Nephron progenitor cell (in vitro differentiated cells): ENCODE measurements around the gene ZNF792.

ENCODE experiments used
- DNase-seq: peaks from one replicate; pipeline ENCODE4 v3.0.0; 2021
- H3K27ac Mint-ChIP-seq: 2 replicates; pipeline ENCODE4 v1.8.0; 2021; ENCODE audit warnings: mild to moderate bottlenecking, moderate library complexity, mixed read lengths
- H3K27me3 Mint-ChIP-seq: 2 replicates; pipeline ENCODE4 v1.8.0; 2021; ENCODE audit warnings: mild to moderate bottlenecking, low read depth, mixed read lengths; ENCODE audit not compliant: poor library complexity
- H3K36me3 Mint-ChIP-seq: 2 replicates; pipeline ENCODE4 v1.8.0; 2021; ENCODE audit warnings: low read depth, mixed read lengths
- H3K4me1 Mint-ChIP-seq: 2 replicates; pipeline ENCODE4 v1.8.0; 2021; ENCODE audit warnings: mixed read lengths
- H3K4me3 Mint-ChIP-seq: 2 replicates; pipeline ENCODE4 v1.8.0; 2021; ENCODE audit warnings: mild to moderate bottlenecking, moderate library complexity, mixed read lengths
- H3K9me3 Mint-ChIP-seq: 2 replicates; pipeline ENCODE4 v1.8.0; 2021; ENCODE audit warnings: mild to moderate bottlenecking, moderate library complexity, mixed read lengths
- TF ChIP-seq, protein P1 (sequence below): fragments of 200-600 bp; sonication (generic); IDR thresholded peaks from 2 replicates; pipeline ENCODE4 v1.5.0; 2021; ENCODE audit warnings: antibody characterized with exemption

Gene ZNF792

GRCh38 chr19:34943861-34944573, 20.0 kb downstream of the ZNF792 start:
- Mint-ChIP-seq H3K27me3 (peaks cover 6% of the 10 kb centered on the region), H3K4me1 (no peaks in the 10 kb centered on the region), H3K36me3 (peaks cover 84% of the 10 kb centered on the region), H3K9me3 (peaks cover 82% of the 10 kb centered on the region), H3K4me3 (no peak overlapping the region), H3K27ac (no peak overlapping the region)
- no peak for DNase-seq
- TF ChIP-seq, protein P1, sequence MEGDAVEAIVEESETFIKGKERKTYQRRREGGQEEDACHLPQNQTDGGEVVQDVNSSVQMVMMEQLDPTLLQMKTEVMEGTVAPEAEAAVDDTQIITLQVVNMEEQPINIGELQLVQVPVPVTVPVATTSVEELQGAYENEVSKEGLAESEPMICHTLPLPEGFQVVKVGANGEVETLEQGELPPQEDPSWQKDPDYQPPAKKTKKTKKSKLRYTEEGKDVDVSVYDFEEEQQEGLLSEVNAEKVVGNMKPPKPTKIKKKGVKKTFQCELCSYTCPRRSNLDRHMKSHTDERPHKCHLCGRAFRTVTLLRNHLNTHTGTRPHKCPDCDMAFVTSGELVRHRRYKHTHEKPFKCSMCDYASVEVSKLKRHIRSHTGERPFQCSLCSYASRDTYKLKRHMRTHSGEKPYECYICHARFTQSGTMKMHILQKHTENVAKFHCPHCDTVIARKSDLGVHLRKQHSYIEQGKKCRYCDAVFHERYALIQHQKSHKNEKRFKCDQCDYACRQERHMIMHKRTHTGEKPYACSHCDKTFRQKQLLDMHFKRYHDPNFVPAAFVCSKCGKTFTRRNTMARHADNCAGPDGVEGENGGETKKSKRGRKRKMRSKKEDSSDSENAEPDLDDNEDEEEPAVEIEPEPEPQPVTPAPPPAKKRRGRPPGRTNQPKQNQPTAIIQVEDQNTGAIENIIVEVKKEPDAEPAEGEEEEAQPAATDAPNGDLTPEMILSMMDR: no peak

DNA sequence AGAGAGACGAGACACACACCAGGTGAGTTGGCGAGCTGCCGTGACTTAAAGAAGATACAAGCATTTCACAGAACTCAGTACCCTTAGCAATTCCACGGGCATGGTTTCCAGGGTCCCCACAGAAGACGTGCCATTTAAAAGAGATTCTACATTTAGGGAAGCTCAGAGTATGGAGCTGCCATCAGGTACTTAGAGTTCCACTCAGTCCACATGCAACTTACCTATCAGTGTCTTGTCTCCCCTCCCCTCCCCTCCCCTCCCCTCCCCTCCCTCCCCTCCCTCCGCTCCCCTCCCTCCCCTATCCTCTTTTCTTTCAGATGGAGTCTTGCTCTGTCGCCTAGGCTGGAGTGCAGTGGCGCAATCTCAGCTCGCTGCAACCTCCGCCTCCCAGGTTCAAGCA, 25.1 kb downstream of the ZNF792 start:
- Mint-ChIP-seq H3K4me1 (no peaks in the 10 kb centered on the region), H3K27me3 (peaks cover 6% of the 10 kb centered on the region), H3K4me3 (no peak overlapping the region), H3K27ac (no peak overlapping the region), H3K36me3 (peaks cover 88% of the 10 kb centered on the region), H3K9me3 (peaks cover 54% of the 10 kb centered on the region)
- DNase-seq: no peak
- TF ChIP-seq, protein P1: no peak

- H3K4me3 Mint-ChIP-seq: no peak overlapping the region
- no peak overlapping the region for H3K27ac Mint-ChIP-seq
- TF ChIP-seq, protein P1: no peak
- no peaks in the 10 kb centered on the region for H3K27me3 Mint-ChIP-seq
- no peaks in the 10 kb centered on the region for H3K4me1 Mint-ChIP-seq
- H3K36me3 Mint-ChIP-seq: peaks cover 80% of the 10 kb centered on the region
- DNase-seq: no peak
- peaks cover 28% of the 10 kb centered on the region for H3K9me3 Mint-ChIP-seq
Observed at GRCh38 chr19:34936184-34936583, 27.8 kb downstream of the ZNF792 start.

GRCh38 chr19:34932494-34932893, 31.5 kb downstream of the ZNF792 start:
- Mint-ChIP-seq H3K4me1 (peaks cover 4% of the 10 kb centered on the region), H3K36me3 (peaks cover 77% of the 10 kb centered on the region), H3K27me3 (no peaks in the 10 kb centered on the region), H3K27ac (no peak overlapping the region), H3K4me3 (no peak overlapping the region), H3K9me3 (peaks cover 11% of the 10 kb centered on the region)
- no peak for DNase-seq
- TF ChIP-seq, protein P1: no peak

DNA sequence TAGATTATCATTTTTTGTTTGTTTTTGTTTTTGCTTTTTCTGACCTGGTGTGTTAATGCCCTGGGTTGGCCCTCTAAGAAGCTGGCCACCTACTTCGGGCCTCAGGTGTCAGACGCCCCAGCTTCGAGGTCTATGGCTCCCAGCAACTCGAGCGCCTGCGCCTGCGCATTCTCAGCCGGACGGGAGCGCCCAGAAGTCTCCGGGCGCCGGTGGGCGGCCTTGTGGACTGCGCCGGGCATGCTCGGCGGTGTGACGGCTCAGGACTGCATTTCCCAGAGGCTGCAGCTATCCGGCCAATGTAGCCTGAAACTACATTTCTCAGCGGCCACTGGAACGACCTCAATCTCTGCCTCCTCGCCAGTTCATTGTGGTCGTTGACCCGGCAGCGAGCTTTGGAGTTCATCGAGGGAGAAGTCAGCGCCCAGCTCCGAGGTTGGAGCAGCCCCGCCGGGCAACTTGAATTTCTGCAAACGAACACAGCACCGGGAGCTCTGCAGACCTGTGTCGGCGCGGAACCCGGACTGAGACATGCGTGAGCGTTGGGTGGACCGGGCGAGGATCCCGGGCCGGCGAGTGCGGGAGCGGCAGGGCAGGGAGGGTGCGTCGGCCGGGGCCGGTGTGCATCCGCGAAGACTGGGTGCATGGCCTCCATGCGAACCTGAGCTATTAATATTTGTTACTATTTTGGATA, 37.2 kb downstream of the ZNF792 start, which contains the start of gene ZNF30:
Gene ZNF30, plus strand, starts transcription at position 219 of the 691 bp plus-strand sequence. CDS start 3,045 bp downstream, outside the sequence.
- Mint-ChIP-seq H3K9me3 (peaks cover 29% of the 10 kb centered on the region), H3K27ac (peak within 1 kb of the TSS; percentile 98), H3K36me3 (peaks cover 32% of the 10 kb centered on the region), H3K27me3 (peaks cover 17% of the 10 kb centered on the region), H3K4me3 (peak within 1 kb of the TSS; percentile 99), H3K4me1 (peaks cover 15% of the 10 kb centered on the region)
- peak; percentile 90 for DNase-seq
- TF ChIP-seq, protein P1: no peak
